H1 (cell line): Measurements from ENCODE around the gene CELF2. TPM values are rescaled to one million over a fixed set of nuclear protein-coding genes. Genes with fewer than 3 reads are reported as not detected.

Source experiments
- CREB1 ChIP-seq: IDR thresholded peaks from 2 replicates; pipeline ENCODE4 v1.6.1; 2012; ENCODE audit warnings: inconsistent platforms
- EP300 ChIP-seq, 2 experiments: IDR thresholded peaks; 1 replicate in 1 of 2; 2 replicates in 1 of 2; pipeline ENCODE4 v1.6.1; 2011 to 2012; ENCODE audit warnings: low read depth in 2 of 2, low read length in 2 of 2, mild to moderate bottlenecking in 2 of 2, borderline replicate concordance in 1 of 2, inconsistent platforms in 1 of 2, moderate library complexity in 1 of 2
- JUN ChIP-seq: IDR thresholded peaks from 2 replicates; pipeline ENCODE4 v1.6.1; 2011; ENCODE audit warnings: low read depth, mild to moderate bottlenecking, improper control_type of control experiment, low read length
- JUND ChIP-seq: IDR thresholded peaks from 2 replicates; pipeline ENCODE4 v1.6.1; 2011; ENCODE audit warnings: mild to moderate bottlenecking, improper control_type of control experiment, low read length
- RAD21 ChIP-seq, 2 experiments: IDR thresholded peaks in 1 of 2; conservative IDR thresholded peaks in 1 of 2; 2 replicates each; pipeline ENCODE4 v1.6.1; 2011; ENCODE audit warnings: low read depth in 2 of 2, low read length in 2 of 2, improper control_type of control experiment in 1 of 2, inconsistent platforms in 1 of 2, mild to moderate bottlenecking in 1 of 2, moderate library complexity in 1 of 2
- RFX5 ChIP-seq: IDR thresholded peaks from 2 replicates; pipeline ENCODE4 v1.6.1; 2011; ENCODE audit warnings: low read depth, low read length, improper control_type of control experiment, borderline replicate concordance
- SP2 ChIP-seq: IDR thresholded peaks from 2 replicates; pipeline ENCODE4 v1.6.1; 2012; ENCODE audit warnings: mild to moderate bottlenecking, low read length, inconsistent platforms
- SP4 ChIP-seq: IDR thresholded peaks from 2 replicates; pipeline ENCODE4 v1.6.1; 2012; ENCODE audit warnings: low read length, inconsistent platforms
- TCF12 ChIP-seq: IDR thresholded peaks from 2 replicates; pipeline ENCODE4 v1.6.1; 2011; ENCODE audit warnings: low read depth, mild to moderate bottlenecking, low read length
- YY1 ChIP-seq: IDR thresholded peaks from 2 replicates; pipeline ENCODE4 v1.6.1; 2011; ENCODE audit warnings: low read depth, mild to moderate bottlenecking, low read length
- polyA plus RNA-seq, 7 experiments: library from polyadenylated mRNA; depleted of rRNA in 3 of 7; stranded (reverse) in 5 of 7; unstranded in 2 of 7; fragments of >200 nt in 5 of 7; fragments of 200-250 nt in 2 of 7; gene quantifications; 1 replicate in 5 of 7; 2 replicates in 1 of 7; 4 replicates in 1 of 7; pipeline versions ENCODE4 v1.2.1 to v1.2.3, GENCODE V29; 2011 to 2013; ENCODE audit warnings: missing spikeins in 2 of 7, mixed read lengths in 2 of 7
- total RNA-seq: library from RNA; stranded (reverse); fragmentation: NEBNext Ultra II Directional; extraction: Animal tissue kit (Norgen Biotek cat#: 25700); gene quantifications from 2 replicates; pipeline ENCODE4 v1.2.1, GENCODE V29; 2021
- TF ChIP-seq, protein P1 (sequence below): fragments of 300-600 bp; sonication (generic); IDR thresholded peaks from 2 replicates; pipeline ENCODE4 v1.7.1; 2012; ENCODE audit warnings: low read length, moderate library complexity, mild to moderate bottlenecking, inconsistent platforms; ENCODE audit not compliant: insufficient replicate concordance

CELF2 gene
- total and polyA plus RNA-seq, 2 of the 8 experiments (the other 6 are each of a cell fraction or from before 2014, with no cell fraction given), result 18.3 to 22.7 TPM

DNA sequence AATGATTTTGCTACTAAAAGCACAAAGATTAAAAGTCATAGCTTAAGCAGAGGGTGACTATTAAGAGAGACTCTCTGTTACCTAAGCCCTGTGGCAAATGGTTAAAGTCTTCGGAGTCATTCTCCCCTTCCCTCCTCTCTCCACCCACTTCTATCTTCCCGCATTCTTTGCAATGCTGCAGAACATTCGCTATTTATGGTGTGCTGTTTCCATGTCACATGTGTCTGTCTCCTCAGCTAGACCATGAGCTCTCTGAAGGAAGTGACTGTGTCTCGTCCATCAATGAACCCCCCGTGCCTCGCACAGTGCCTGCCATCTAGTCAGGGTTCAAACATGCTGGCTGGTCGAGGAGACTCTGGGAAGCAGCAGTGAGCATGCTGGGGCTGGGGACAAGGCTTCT, 321.3 kb downstream of the CELF2 start (continued):
- TF ChIP-seq, protein P1, sequence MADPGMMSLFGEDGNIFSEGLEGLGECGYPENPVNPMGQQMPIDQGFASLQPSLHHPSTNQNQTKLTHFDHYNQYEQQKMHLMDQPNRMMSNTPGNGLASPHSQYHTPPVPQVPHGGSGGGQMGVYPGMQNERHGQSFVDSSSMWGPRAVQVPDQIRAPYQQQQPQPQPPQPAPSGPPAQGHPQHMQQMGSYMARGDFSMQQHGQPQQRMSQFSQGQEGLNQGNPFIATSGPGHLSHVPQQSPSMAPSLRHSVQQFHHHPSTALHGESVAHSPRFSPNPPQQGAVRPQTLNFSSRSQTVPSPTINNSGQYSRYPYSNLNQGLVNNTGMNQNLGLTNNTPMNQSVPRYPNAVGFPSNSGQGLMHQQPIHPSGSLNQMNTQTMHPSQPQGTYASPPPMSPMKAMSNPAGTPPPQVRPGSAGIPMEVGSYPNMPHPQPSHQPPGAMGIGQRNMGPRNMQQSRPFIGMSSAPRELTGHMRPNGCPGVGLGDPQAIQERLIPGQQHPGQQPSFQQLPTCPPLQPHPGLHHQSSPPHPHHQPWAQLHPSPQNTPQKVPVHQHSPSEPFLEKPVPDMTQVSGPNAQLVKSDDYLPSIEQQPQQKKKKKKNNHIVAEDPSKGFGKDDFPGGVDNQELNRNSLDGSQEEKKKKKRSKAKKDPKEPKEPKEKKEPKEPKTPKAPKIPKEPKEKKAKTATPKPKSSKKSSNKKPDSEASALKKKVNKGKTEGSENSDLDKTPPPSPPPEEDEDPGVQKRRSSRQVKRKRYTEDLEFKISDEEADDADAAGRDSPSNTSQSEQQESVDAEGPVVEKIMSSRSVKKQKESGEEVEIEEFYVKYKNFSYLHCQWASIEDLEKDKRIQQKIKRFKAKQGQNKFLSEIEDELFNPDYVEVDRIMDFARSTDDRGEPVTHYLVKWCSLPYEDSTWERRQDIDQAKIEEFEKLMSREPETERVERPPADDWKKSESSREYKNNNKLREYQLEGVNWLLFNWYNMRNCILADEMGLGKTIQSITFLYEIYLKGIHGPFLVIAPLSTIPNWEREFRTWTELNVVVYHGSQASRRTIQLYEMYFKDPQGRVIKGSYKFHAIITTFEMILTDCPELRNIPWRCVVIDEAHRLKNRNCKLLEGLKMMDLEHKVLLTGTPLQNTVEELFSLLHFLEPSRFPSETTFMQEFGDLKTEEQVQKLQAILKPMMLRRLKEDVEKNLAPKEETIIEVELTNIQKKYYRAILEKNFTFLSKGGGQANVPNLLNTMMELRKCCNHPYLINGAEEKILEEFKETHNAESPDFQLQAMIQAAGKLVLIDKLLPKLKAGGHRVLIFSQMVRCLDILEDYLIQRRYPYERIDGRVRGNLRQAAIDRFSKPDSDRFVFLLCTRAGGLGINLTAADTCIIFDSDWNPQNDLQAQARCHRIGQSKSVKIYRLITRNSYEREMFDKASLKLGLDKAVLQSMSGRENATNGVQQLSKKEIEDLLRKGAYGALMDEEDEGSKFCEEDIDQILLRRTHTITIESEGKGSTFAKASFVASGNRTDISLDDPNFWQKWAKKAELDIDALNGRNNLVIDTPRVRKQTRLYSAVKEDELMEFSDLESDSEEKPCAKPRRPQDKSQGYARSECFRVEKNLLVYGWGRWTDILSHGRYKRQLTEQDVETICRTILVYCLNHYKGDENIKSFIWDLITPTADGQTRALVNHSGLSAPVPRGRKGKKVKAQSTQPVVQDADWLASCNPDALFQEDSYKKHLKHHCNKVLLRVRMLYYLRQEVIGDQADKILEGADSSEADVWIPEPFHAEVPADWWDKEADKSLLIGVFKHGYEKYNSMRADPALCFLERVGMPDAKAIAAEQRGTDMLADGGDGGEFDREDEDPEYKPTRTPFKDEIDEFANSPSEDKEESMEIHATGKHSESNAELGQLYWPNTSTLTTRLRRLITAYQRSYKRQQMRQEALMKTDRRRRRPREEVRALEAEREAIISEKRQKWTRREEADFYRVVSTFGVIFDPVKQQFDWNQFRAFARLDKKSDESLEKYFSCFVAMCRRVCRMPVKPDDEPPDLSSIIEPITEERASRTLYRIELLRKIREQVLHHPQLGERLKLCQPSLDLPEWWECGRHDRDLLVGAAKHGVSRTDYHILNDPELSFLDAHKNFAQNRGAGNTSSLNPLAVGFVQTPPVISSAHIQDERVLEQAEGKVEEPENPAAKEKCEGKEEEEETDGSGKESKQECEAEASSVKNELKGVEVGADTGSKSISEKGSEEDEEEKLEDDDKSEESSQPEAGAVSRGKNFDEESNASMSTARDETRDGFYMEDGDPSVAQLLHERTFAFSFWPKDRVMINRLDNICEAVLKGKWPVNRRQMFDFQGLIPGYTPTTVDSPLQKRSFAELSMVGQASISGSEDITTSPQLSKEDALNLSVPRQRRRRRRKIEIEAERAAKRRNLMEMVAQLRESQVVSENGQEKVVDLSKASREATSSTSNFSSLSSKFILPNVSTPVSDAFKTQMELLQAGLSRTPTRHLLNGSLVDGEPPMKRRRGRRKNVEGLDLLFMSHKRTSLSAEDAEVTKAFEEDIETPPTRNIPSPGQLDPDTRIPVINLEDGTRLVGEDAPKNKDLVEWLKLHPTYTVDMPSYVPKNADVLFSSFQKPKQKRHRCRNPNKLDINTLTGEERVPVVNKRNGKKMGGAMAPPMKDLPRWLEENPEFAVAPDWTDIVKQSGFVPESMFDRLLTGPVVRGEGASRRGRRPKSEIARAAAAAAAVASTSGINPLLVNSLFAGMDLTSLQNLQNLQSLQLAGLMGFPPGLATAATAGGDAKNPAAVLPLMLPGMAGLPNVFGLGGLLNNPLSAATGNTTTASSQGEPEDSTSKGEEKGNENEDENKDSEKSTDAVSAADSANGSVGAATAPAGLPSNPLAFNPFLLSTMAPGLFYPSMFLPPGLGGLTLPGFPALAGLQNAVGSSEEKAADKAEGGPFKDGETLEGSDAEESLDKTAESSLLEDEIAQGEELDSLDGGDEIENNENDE, result no peak
- TF ChIP-seq RFX5 (no peak), YY1 (no peak), RAD21 (IDR thresholded peaks at IDR 0.05 in 1 of 2, conservative IDR thresholded peaks at IDR 0.05 in 1 of 2; ENCODE audit: low read depth in 2 of 2, low read length in 2 of 2) (no peak), TCF12 (no peak), JUN (no peak), JUND (no peak), EP300 (IDR thresholded peaks at IDR 0.05; ENCODE audit: borderline replicate concordance in 1 of 2, low read depth in 2 of 2, low read length in 2 of 2) (no peak), SP4 (no peak), CREB1 (no peak), SP2 (no peak)
